ENCODE data around the gene JARID2. TPM values are rescaled to one million over a fixed set of nuclear protein-coding genes. Genes with fewer than 3 reads are reported as not detected.

The JARID2 gene
- total and polyA plus RNA-seq, 2 of the 4 experiments (the other 2 are of a cell fraction), result 9.6 to 12.9 TPM

DNA sequence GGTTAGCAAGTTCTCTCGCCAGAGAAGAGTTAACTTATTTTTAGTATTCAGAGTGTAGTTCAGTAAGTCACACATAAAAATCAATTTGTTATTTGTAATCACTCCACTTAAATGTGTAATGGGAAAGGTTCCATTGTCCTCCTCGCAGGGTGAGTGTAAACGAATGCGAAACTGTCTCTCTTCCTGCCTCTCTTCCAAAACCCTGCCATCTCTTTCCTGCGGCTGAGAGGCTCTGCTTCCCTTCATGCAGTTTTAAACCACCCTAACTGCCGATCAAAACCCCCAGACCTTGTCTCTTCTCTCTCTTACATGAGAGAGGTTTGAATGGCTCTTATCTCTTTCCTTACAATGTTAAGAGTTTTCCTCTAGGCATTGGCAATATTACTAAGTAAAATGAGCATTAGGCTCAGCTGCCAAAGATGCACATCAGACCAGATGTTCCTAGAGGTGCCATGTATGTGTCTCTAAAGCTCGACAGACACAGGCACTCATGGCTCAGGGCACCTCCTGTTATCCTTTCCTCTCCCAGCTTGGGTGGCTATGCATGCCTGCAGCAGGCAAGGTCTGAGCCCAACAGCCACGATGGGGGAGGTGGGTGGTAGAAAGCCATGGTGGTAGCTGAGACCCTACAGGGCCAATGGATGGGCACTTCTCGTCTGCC, 91.2 kb downstream of the JARID2 start:
- H3K36me3 ChIP-seq (ENCODE audit: control insufficient read depth, insufficient read depth, low read length), result no peaks in the 10 kb centered on the region
- peaks cover 85% of the 10 kb centered on the region for H4K20me1 ChIP-seq (ENCODE audit: insufficient read depth, low read length)
- H2BK15ac ChIP-seq (ENCODE audit: low read depth, low read length), result no peak overlapping the region
- no peak overlapping the region for H3K14ac ChIP-seq (replicated peaks; ENCODE audit: low read depth, low read length)
- H3K23ac ChIP-seq (ENCODE audit: low read depth, low read length), result peak overlapping the region; percentile 73; the same call in 1 of the 2 replicates
- DNase-seq (no peak), ATAC-seq (ENCODE audit: low read depth) (no peak)
- H2BK5ac ChIP-seq (ENCODE audit: low read depth, low read length, poor library complexity, severe bottlenecking), result no peak overlapping the region
- TF ChIP-seq MAFK (IDR thresholded peaks at IDR 0.05; ENCODE audit: low read depth, low read length), result no peak
- TF ChIP-seq NFE2L2 (IDR thresholded peaks at IDR 0.05; ENCODE audit: low read depth, low read length), result no peak
- no peak for TF ChIP-seq SMC3 (IDR thresholded peaks at IDR 0.05; ENCODE audit: low read depth, low read length)
- TF ChIP-seq, protein P1, sequence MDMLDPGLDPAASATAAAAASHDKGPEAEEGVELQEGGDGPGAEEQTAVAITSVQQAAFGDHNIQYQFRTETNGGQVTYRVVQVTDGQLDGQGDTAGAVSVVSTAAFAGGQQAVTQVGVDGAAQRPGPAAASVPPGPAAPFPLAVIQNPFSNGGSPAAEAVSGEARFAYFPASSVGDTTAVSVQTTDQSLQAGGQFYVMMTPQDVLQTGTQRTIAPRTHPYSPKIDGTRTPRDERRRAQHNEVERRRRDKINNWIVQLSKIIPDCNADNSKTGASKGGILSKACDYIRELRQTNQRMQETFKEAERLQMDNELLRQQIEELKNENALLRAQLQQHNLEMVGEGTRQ (IDR thresholded peaks at IDR 0.05; ENCODE audit: low read depth, low read length), result no peak
- no peak for TF ChIP-seq RAD21 (IDR thresholded peaks at IDR 0.05; ENCODE audit: low read length)
- TF ChIP-seq, protein P2, sequence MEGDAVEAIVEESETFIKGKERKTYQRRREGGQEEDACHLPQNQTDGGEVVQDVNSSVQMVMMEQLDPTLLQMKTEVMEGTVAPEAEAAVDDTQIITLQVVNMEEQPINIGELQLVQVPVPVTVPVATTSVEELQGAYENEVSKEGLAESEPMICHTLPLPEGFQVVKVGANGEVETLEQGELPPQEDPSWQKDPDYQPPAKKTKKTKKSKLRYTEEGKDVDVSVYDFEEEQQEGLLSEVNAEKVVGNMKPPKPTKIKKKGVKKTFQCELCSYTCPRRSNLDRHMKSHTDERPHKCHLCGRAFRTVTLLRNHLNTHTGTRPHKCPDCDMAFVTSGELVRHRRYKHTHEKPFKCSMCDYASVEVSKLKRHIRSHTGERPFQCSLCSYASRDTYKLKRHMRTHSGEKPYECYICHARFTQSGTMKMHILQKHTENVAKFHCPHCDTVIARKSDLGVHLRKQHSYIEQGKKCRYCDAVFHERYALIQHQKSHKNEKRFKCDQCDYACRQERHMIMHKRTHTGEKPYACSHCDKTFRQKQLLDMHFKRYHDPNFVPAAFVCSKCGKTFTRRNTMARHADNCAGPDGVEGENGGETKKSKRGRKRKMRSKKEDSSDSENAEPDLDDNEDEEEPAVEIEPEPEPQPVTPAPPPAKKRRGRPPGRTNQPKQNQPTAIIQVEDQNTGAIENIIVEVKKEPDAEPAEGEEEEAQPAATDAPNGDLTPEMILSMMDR (conservative IDR thresholded peaks at IDR 0.05; ENCODE audit: low read depth, low read length), result no peak
- TF ChIP-seq, protein P3, sequence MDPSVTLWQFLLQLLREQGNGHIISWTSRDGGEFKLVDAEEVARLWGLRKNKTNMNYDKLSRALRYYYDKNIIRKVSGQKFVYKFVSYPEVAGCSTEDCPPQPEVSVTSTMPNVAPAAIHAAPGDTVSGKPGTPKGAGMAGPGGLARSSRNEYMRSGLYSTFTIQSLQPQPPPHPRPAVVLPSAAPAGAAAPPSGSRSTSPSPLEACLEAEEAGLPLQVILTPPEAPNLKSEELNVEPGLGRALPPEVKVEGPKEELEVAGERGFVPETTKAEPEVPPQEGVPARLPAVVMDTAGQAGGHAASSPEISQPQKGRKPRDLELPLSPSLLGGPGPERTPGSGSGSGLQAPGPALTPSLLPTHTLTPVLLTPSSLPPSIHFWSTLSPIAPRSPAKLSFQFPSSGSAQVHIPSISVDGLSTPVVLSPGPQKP (IDR thresholded peaks at IDR 0.05; ENCODE audit: borderline replicate concordance, low read depth, low read length), result no peak
- no peak for TF ChIP-seq RCOR1 (IDR thresholded peaks at IDR 0.05; ENCODE audit: insufficient replicate concordance, low read length)
- no peak for TF ChIP-seq CEBPB (IDR thresholded peaks at IDR 0.05; ENCODE audit: low read depth, low read length)
- TF ChIP-seq FOS (IDR thresholded peaks at IDR 0.05; ENCODE audit: low read depth, low read length), result no peak
- no peak for TF ChIP-seq POLR2A (IDR thresholded peaks at IDR 0.05; ENCODE audit: low read depth, low read length)
- TF ChIP-seq BHLHE40 (IDR thresholded peaks at IDR 0.05; ENCODE audit: low read depth, low read length), result no peak
- no peak for TF ChIP-seq RFX5 (IDR thresholded peaks at IDR 0.05; ENCODE audit: low read depth, low read length)
- TF ChIP-seq MAZ (IDR thresholded peaks at IDR 0.05; ENCODE audit: borderline replicate concordance, low read depth, low read length), result no peak
- TF ChIP-seq MXI1 (IDR thresholded peaks at IDR 0.05; ENCODE audit: borderline replicate concordance, low read depth, low read length), result no peak
- TF ChIP-seq CHD1 (IDR thresholded peaks at IDR 0.05; ENCODE audit: low read depth, low read length), result no peak
- no peak overlapping the region for H4K5ac ChIP-seq (ENCODE audit: low read depth, low read length)
- dilution Hi-C loops (cut with HindIII; ENCODE audit: low sequenced_read_pairs, unreplicated experiment) (no loop called here), in situ Hi-C loops (cut with MboI; ENCODE audit: low sequenced_read_pairs) (no loop called here), intact Hi-C loops (cut with micrococcal nuclease) (no loop called here)
- H2AK9ac ChIP-seq (replicated peaks; ENCODE audit: low read depth, low read length, poor library complexity), result no peak overlapping the region
- no peak overlapping the region for H4K8ac ChIP-seq (ENCODE audit: low read depth in 2 of 2, low read length in 2 of 2)
- H3K4me2 ChIP-seq (ENCODE audit: low read depth, low read length), result no peak overlapping the region
- H2BK20ac ChIP-seq (ENCODE audit: low read depth, low read length), result no peak overlapping the region
- no TSS peak for BruUV-seq (replicated peaks)
- no peak overlapping the region for H3K9ac ChIP-seq (ENCODE audit: low read depth, low read length)
- H3K4me3 ChIP-seq (ENCODE audit: insufficient read depth, low read depth, low read length), result no peak overlapping the region
- H3K4me1 ChIP-seq (ENCODE audit: control insufficient read depth, insufficient read depth, low read length), result peaks cover 8% of the 10 kb centered on the region
- no peak overlapping the region for H4K91ac ChIP-seq (ENCODE audit: insufficient read depth, low read depth, low read length)
- no peak overlapping the region for H3K4ac ChIP-seq (ENCODE audit: low read depth, low read length)
- no peak overlapping the region for H2AFZ ChIP-seq (replicated peaks; ENCODE audit: low read length, poor library complexity)
- H3K9me3 ChIP-seq (ENCODE audit: control insufficient read depth, insufficient read depth, low read length), result no peaks in the 10 kb centered on the region
- POLR2A ChIA-PET (ENCODE audit: unreplicated experiment), result no interaction called here
- CTCF ChIA-PET, result no interaction called here
- no peak overlapping the region for H2BK120ac ChIP-seq (ENCODE audit: low read depth, low read length)
- WGBS, 2 experiments (ENCODE audit: extremely low coverage in 2 of 2, insufficient read length in 1 of 2), result no CpG with 5 or more reads among the region's 9 CpGs
- H3K79me1 ChIP-seq (ENCODE audit: low read depth in 1 of 2, low read length in 2 of 2), result peaks cover 32 to 80% of the 10 kb centered on the region in 2 experiments
- H3K56ac ChIP-seq (ENCODE audit: extremely low read depth, insufficient read depth, low read length), result no peak overlapping the region
- no peak overlapping the region for H3K18ac ChIP-seq (ENCODE audit: low read depth, low read length)
- H3K27me3 ChIP-seq (ENCODE audit: control insufficient read depth, insufficient read depth, low read length), result no peaks in the 10 kb centered on the region
- no peak overlapping the region for H3K27ac ChIP-seq (ENCODE audit: insufficient read depth, low read length)
- peaks cover 14% of the 10 kb centered on the region for H3K9me1 ChIP-seq (ENCODE audit: insufficient read depth, low read length)
- H2AK5ac ChIP-seq (ENCODE audit: low read depth, low read length), result peak overlapping the region; percentile 32; the same call in 1 of the 2 replicates
